ENCODE results near the gene CALHM2. TPM values are rescaled to one million over a fixed set of nuclear protein-coding genes. Genes with fewer than 3 reads are reported as not detected.

CALHM2 gene
- total RNA-seq, 2 donors from 2014 or later, result 98.4 to 113 TPM

DNA sequence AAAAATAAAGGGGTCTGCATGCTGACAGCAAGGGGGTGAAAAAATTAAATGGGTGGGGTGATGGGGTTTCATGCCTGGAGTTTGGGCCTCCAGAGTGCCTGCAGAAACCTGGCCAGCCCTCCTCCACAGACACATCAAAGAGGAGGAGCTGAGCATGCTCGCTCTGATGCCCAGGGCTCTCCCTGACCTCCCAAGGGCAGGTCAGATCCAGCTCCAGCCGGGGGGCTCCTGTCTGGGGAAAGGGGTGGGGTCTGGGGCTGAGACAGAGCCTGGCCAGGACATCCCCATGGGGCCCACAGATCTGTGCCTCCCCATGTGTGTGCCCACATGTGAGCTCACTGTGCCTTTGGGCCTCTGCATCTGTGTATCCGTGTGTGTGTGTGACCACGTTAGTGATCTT, 7.4 kb upstream of the CALHM2 start:
- no peak overlapping the region for H3K27ac ChIP-seq
- no peak for TF ChIP-seq CTCF (IDR thresholded peaks at IDR 0.05)

GRCh38 chr10:103458720-103459119, 6.5 kb upstream of the CALHM2 start, which contains the start of gene CALHM1:
Gene CALHM1, minus strand, starts transcription at chr10:103458900. Its CDS starts 149 bp downstream, at chr10:103458751.
- no peak within 1 kb of the TSS for H3K27ac ChIP-seq
- no peaks in the 10 kb centered on the region for H3K36me3 ChIP-seq
- no peaks in the 10 kb centered on the region for H3K9me3 ChIP-seq
- TF ChIP-seq CTCF (IDR thresholded peaks at IDR 0.05), result no peak
- no peaks in the 10 kb centered on the region for H3K27me3 ChIP-seq (replicated peaks; ENCODE audit: insufficient read depth)
- no peaks in the 10 kb centered on the region for H3K4me1 ChIP-seq (ENCODE audit: control insufficient read depth in 1 of 2, low read depth in 2 of 2)
- DNase-seq (ENCODE audit: low spot score) (no peak), ATAC-seq (ENCODE audit: insufficient number of reproducible peaks, low FRiP score, low read depth) (no peak)
- H3K4me3 ChIP-seq, result no peak within 1 kb of the TSS

More for the DNA sequence above, 7.4 kb upstream of the CALHM2 start:
- Histone ChIP-seq H3K4me1 (ENCODE audit: control insufficient read depth in 1 of 2, low read depth in 2 of 2) (no peaks in the 10 kb centered on the region), H3K27me3 (replicated peaks; ENCODE audit: insufficient read depth) (no peaks in the 10 kb centered on the region), H3K36me3 (no peaks in the 10 kb centered on the region), H3K4me3 (no peak overlapping the region), H3K9me3 (no peaks in the 10 kb centered on the region)
- no peak for ATAC-seq (ENCODE audit: insufficient number of reproducible peaks, low FRiP score, low read depth)
- DNase-seq (ENCODE audit: low spot score), result no peak

GRCh38 chr10:103457896-103458583, 5.9 kb upstream of the CALHM2 start:
- no peak overlapping the region for H3K27ac ChIP-seq
- no peaks in the 10 kb centered on the region for H3K9me3 ChIP-seq
- no peak for TF ChIP-seq CTCF (IDR thresholded peaks at IDR 0.05)
- peaks cover 0 to under 1% of the 10 kb centered on the region in 2 donors for H3K4me1 ChIP-seq (ENCODE audit: control insufficient read depth in 1 of 2, low read depth in 2 of 2)
- no peak overlapping the region for H3K4me3 ChIP-seq
- H3K27me3 ChIP-seq (replicated peaks; ENCODE audit: insufficient read depth), result no peaks in the 10 kb centered on the region
- no peaks in the 10 kb centered on the region for H3K36me3 ChIP-seq
- ATAC-seq (ENCODE audit: insufficient number of reproducible peaks, low FRiP score, low read depth) (no peak), DNase-seq (ENCODE audit: low spot score) (no peak)

GRCh38 chr10:103457176-103457712, 5.1 kb upstream of the CALHM2 start:
- no peaks in the 10 kb centered on the region for H3K36me3 ChIP-seq
- no peak overlapping the region for H3K27ac ChIP-seq
- no peak for TF ChIP-seq CTCF (IDR thresholded peaks at IDR 0.05)
- H3K27me3 ChIP-seq (replicated peaks; ENCODE audit: insufficient read depth), result no peaks in the 10 kb centered on the region
- H3K9me3 ChIP-seq, result no peaks in the 10 kb centered on the region
- no peak for ATAC-seq (ENCODE audit: insufficient number of reproducible peaks, low FRiP score, low read depth)
- no peak overlapping the region for H3K4me3 ChIP-seq
- peaks cover 6 to 8% of the 10 kb centered on the region in 2 donors for H3K4me1 ChIP-seq (ENCODE audit: control insufficient read depth in 1 of 2, low read depth in 2 of 2)
- no peak for DNase-seq (ENCODE audit: low spot score)

- TF ChIP-seq CTCF (IDR thresholded peaks at IDR 0.05), result no peak
These were observed 4.0 kb upstream of the CALHM2 start for GRCh38 chr10:103456074-103456660.

More at GRCh38 chr10:103456074-103456660, 4.0 kb upstream of the CALHM2 start:
- no peak for ATAC-seq (ENCODE audit: insufficient number of reproducible peaks, low FRiP score, low read depth)
- H3K27me3 ChIP-seq (replicated peaks; ENCODE audit: insufficient read depth), result no peaks in the 10 kb centered on the region
- no peaks in the 10 kb centered on the region for H3K36me3 ChIP-seq
- DNase-seq (ENCODE audit: low spot score), result no peak
- no peak overlapping the region for H3K4me3 ChIP-seq
- no peak overlapping the region for H3K27ac ChIP-seq
- peaks cover 6 to 8% of the 10 kb centered on the region in 2 donors for H3K4me1 ChIP-seq (ENCODE audit: control insufficient read depth in 1 of 2, low read depth in 2 of 2)
- no peaks in the 10 kb centered on the region for H3K9me3 ChIP-seq
